Motor neuron (in vitro differentiated cells): ENCODE results near the gene SENP8. TPM values are rescaled to one million over a fixed set of nuclear protein-coding genes. Genes with fewer than 3 reads are reported as not detected.

Source experiments
- ATAC-seq, 8 experiments: fragments of 200-7000 bp; cut with Tn5 transposase; replicated peaks in 6 of 8; 2 replicates each; pipeline ENCODE4 v1.8.0; 2021; ENCODE audit warnings: mild to moderate bottlenecking in 8 of 8, moderate library complexity in 8 of 8
- H3K27ac ChIP-seq, 2 donors: fragments of 250-450 bp; sonication (Bioruptor Pico); 2 replicates each; pipeline ENCODE4 v1.9.0; 2021; ENCODE audit warnings: antibody characterized with exemption in 2 of 2, mild to moderate bottlenecking in 2 of 2, moderate library complexity in 1 of 2
- H3K4me1 ChIP-seq, 2 donors: fragments of 250-450 bp; sonication (Bioruptor Pico); replicated peaks in 1 of 2; 2 replicates each; pipeline ENCODE4 v1.6.1; 2021; ENCODE audit warnings: antibody characterized with exemption in 2 of 2, mild to moderate bottlenecking in 2 of 2, moderate library complexity in 1 of 2
- H3K4me3 ChIP-seq, 5 donors: fragments of 250-450 bp; sonication (Bioruptor Pico); 2 replicates each; pipeline ENCODE4 v1.9.0; 2021; ENCODE audit warnings: antibody characterized with exemption in 5 of 5, mild to moderate bottlenecking in 5 of 5, moderate library complexity in 4 of 5
- WGBS, 10 experiments: fragments of 450-650 bp; shearing (Covaris generic); methylation state at CpG; one replicate each; pipeline ENCODE4 v1.0.0; 2022; 5-methylcytosine and 5-hydroxymethylcytosine counted together
- in situ Hi-C, 9 experiments: fragments of 400-800 bp; cut with MboI; loops; one replicate each; pipeline ENCODE4 v1.15.0; 2021; ENCODE audit warnings: low sequenced_read_pairs in 9 of 9, low pct_unique_long_range_greater_than_20kb in 2 of 9; ENCODE audit not compliant: unreplicated experiment in 9 of 9
- total RNA-seq, 8 experiments: library from RNA; unstranded; fragments of 300-600 nt; gene quantifications; 2 replicates each; pipeline versions ENCODE4 v1.2.3 to v1.2.4, GENCODE V29; 2022

The SENP8 gene
- total RNA-seq, 8 experiments from 2014 or later, result 2.6 to 5.9 (median 5.0) TPM

- 0 to 86% (median 43%) methylated on average over 1 to 2 of the region's 2 CpGs; no CpG with 5 or more reads in 4 of the 10 experiments for WGBS, 10 experiments
- ATAC-seq, result no peak
- Histone ChIP-seq H3K4me3 (no peak overlapping the region), H3K4me1 (no peaks in the 10 kb centered on the region), H3K27ac (no peak overlapping the region)
- in situ Hi-C loops, result no loop called here
These were observed 9.6 kb downstream of the SENP8 start for GRCh38 chr15:72127724-72128322.

- Histone ChIP-seq H3K4me3 (no peak overlapping the region), H3K27ac (no peak overlapping the region), H3K4me1 (no peaks in the 10 kb centered on the region)
- ATAC-seq, result no peak
- in situ Hi-C loops, result no loop called here
These were observed 10.2 kb downstream of the SENP8 start for GRCh38 chr15:72128359-72128758.

GRCh38 chr15:72130272-72130671 lies 12.1 kb downstream of the SENP8 start:
- 95 to 100% (median 96%) methylated on average over 3 to 4 of the region's 4 CpGs; no CpG with 5 or more reads in 7 of the 10 experiments for WGBS, 10 experiments
- no peaks in the 10 kb centered on the region for H3K4me1 ChIP-seq
- ATAC-seq, result no peak
- no peak overlapping the region for H3K27ac ChIP-seq
- H3K4me3 ChIP-seq, result no peak overlapping the region
- in situ Hi-C loops, result no loop called here

DNA sequence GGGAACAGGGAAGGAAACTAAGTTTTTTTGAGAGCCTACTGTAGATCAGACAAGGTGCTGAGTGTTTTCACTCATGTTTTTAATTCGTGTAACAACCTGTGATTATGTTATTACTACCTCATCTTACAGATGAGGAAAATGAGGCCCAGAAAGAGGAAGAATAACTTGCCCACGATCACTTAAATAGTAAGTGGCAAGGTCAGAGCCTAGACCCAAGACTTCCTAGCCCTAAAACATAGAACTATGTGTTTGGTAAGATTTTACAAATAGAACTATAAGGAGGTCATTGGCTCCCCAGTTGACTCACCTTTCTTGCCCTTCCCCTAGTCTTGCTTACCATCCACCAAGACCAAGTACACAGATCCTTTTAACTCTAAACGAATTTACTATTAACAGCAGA lies 13.7 kb downstream of the SENP8 start:
- no peak overlapping the region for H3K4me3 ChIP-seq
- in situ Hi-C loops, result no loop called here
- H3K27ac ChIP-seq, result no peak overlapping the region
- H3K4me1 ChIP-seq, result peaks cover 0 to 6% of the 10 kb centered on the region in 2 donors
- WGBS, 10 experiments, result 20 to 80% (median 63%) methylated on average over 1 to 3 of the region's 3 CpGs; no CpG with 5 or more reads in 1 of the 10 experiments
- ATAC-seq, result no peak

- no peak for ATAC-seq
- H3K4me3 ChIP-seq, result no peak overlapping the region
- in situ Hi-C loops, result no loop called here
- H3K27ac ChIP-seq, result no peak overlapping the region
- peaks cover 0 to 6% of the 10 kb centered on the region in 2 donors for H3K4me1 ChIP-seq
- WGBS, 10 experiments, result 56 to 100% (median 85%) methylated on average over 1 of the region's 1 CpG
These were observed 15.0 kb downstream of the SENP8 start for GRCh38 chr15:72133211-72133610.

- 17 to 100% (median 70%) methylated on average over 1 to 2 of the region's 2 CpGs; no CpG with 5 or more reads in 2 of the 10 experiments for WGBS, 10 experiments
- in situ Hi-C loops, result no loop called here
- no peak overlapping the region for H3K27ac ChIP-seq
- H3K4me3 ChIP-seq, result no peak overlapping the region
- peak in 3 of 8 experiments; percentile 20 to 44 (median 40) for ATAC-seq
- peaks cover 0 to 6% of the 10 kb centered on the region in 2 donors for H3K4me1 ChIP-seq
These were observed 17.5 kb downstream of the SENP8 start for GRCh38 chr15:72135719-72136118.

- Histone ChIP-seq H3K4me1 (peaks cover 0 to 6% of the 10 kb centered on the region in 2 donors), H3K4me3 (no peak overlapping the region), H3K27ac (no peak overlapping the region)
- in situ Hi-C loops, result no loop called here
- WGBS, 10 experiments, result 46 to 94% (median 84%) methylated on average over 3 to 4 of the region's 4 CpGs
- ATAC-seq, result no peak
These were observed 18.2 kb downstream of the SENP8 start for GRCh38 chr15:72136170-72137051.

DNA sequence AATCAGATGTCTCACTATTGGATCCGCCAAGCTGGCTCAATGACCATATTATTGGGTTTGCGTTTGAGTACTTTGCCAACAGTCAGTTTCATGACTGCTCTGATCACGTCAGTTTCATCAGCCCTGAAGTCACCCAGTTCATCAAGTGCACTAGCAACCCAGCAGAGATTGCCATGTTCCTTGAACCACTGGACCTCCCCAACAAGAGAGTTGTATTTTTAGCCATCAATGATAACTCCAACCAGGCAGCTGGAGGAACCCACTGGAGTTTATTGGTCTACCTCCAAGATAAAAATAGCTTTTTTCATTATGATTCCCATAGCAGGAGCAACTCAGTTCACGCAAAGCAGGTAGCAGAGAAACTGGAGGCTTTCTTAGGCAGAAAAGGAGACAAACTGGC lies 21.5 kb downstream of the SENP8 start:
- H3K27ac ChIP-seq, result no peak overlapping the region
- WGBS, 10 experiments, result 74 to 100% (median 97%) methylated on average over 2 to 4 of the region's 4 CpGs; no CpG with 5 or more reads in 3 of the 10 experiments
- no peak for ATAC-seq
- H3K4me3 ChIP-seq, result no peak overlapping the region
- in situ Hi-C loops, result no loop called here
- peaks cover 0 to 6% of the 10 kb centered on the region in 2 donors for H3K4me1 ChIP-seq

- 71 to 100% (median 88%) methylated on average over 1 to 3 of the region's 3 CpGs for WGBS, 10 experiments
- ATAC-seq, result no peak
- Histone ChIP-seq H3K4me3 (no peak overlapping the region), H3K4me1 (peaks cover 0 to 6% of the 10 kb centered on the region in 2 donors), H3K27ac (no peak overlapping the region)
- in situ Hi-C loops, result no loop called here
These were observed 21.9 kb downstream of the SENP8 start for GRCh38 chr15:72140088-72140487.

DNA sequence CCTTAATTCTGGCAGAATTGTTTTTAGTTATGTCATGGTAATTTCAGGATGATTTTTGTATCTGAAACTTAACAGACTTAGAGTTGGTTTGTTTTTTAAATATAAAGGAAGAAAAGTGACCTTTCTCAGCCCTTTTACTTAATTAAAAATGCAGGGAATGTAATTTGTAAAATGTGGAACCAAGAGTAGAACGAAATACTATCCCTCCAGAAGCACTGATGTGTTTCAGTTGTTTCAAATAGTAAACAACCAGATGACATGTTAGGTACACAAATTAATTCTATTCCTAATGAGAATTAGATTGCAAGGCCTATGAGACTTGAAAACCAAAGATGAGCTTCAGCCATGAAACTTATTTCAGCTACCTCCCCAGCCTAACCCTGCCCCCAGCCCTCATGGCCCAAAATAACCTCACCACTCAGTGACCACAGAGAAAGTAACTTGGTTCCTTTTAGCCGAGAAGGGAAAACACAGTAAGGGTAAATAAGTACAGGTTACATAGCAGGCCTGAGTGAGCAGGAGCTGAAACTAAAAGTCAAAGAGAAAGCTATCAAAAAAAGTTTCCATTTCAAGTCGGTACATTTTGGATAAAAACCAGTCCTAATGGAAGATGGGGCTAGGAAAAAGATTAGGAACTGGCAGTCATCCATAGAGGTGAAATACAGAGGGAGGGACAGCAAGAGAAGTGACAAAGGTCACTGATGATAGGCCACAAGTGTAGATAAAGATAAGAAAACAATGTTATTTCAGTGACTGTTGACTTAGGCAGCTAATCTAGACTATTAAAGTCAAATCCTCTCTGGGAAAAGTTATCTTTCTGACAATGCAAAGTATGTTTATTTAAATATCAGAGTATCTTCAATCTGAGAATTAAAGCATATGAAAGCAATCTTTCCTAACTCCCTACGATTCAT lies 23.2 kb downstream of the SENP8 start:
- no peaks in the 10 kb centered on the region for H3K4me1 ChIP-seq
- no peak overlapping the region for H3K4me3 ChIP-seq
- no peak for ATAC-seq
- in situ Hi-C loops, result no loop called here
- no peak overlapping the region for H3K27ac ChIP-seq
- 64 to 100% (median 84%) methylated on average over 1 to 4 of the region's 4 CpGs for WGBS, 10 experiments

GRCh38 chr15:72146221-72146620 lies 28.0 kb downstream of the SENP8 start:
- in situ Hi-C loops, result no loop called here
- WGBS, 10 experiments, result 75 to 100% (median 84%) methylated on average over 1 to 3 of the region's 3 CpGs; no CpG with 5 or more reads in 2 of the 10 experiments
- H3K4me1 ChIP-seq, result no peaks in the 10 kb centered on the region
- H3K4me3 ChIP-seq, result no peak overlapping the region
- ATAC-seq, result no peak
- no peak overlapping the region for H3K27ac ChIP-seq

DNA sequence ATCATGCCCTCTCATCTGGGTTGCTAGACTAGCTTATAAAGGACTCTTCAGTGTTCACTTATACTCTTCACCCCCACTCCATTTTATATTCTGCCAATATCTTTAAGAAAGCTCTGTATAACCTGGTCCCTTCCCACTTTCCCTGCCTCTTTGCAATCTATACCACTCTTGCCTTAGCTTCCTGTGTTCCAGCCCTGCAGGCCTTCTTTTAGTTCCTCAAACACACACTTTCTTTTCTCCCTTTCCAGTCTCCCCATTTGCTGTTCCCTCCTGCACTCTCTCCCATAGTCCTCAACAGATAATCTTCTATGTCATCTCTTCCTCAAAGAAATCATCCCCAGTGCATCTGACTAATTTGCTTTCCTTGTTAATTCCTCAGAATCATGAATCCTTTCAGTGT lies 28.7 kb downstream of the SENP8 start:
- in situ Hi-C loops, result no loop called here
- no peaks in the 10 kb centered on the region for H3K4me1 ChIP-seq
- no peak overlapping the region for H3K4me3 ChIP-seq
- H3K27ac ChIP-seq, result no peak overlapping the region
- ATAC-seq, result no peak

GRCh38 chr15:72147418-72147817 lies 29.2 kb downstream of the SENP8 start:
- no peak for ATAC-seq
- no peak overlapping the region for H3K4me3 ChIP-seq
- in situ Hi-C loops, result no loop called here
- H3K27ac ChIP-seq, result no peak overlapping the region
- no peaks in the 10 kb centered on the region for H3K4me1 ChIP-seq
- WGBS, 10 experiments, result 25 to 86% (median 60%) methylated on average over 1 to 2 of the region's 2 CpGs
